Midbrain (tissue), 1 donor: Measurements from ENCODE around the gene POLR2H.

ENCODE experiments used
- DNase-seq: peaks from one replicate; lab custom pipeline; 2025; lab: John Stamatoyannopoulos, UW

The POLR2H gene

GRCh38 chr3:184371570-184372018, 10.1 kb downstream of the POLR2H start:
- DNase-seq = peak; percentile 84

- DNase-seq = no peak
These were observed 10.8 kb downstream of the POLR2H start for GRCh38 chr3:184372296-184372821.

- DNase-seq = no peak
These were observed 11.4 kb downstream of the POLR2H start for GRCh38 chr3:184372911-184373310.

- no peak for DNase-seq
These were observed 11.9 kb downstream of the POLR2H start for GRCh38 chr3:184373422-184373821.

GRCh38 chr3:184375747-184376461, 14.4 kb downstream of the POLR2H start:
- DNase-seq = no peak

GRCh38 chr3:184377374-184377773, 15.9 kb downstream of the POLR2H start:
- no peak for DNase-seq

GRCh38 chr3:184377882-184378445, 16.5 kb downstream of the POLR2H start, which contains the start of gene THPO:
THPO (minus strand) TSS chr3:184378207; CDS start chr3:184376259, 1,948 bp downstream.
- no peak for DNase-seq

GRCh38 chr3:184378651-184379357, 17.3 kb downstream of the POLR2H start:
- DNase-seq = no peak

- DNase-seq = no peak
These were observed 18.1 kb downstream of the POLR2H start, which contains the start of gene CHRD for GRCh38 chr3:184379358-184380184. CHRD (plus strand) TSS chr3:184380054; CDS start chr3:184380319, 265 bp downstream.

GRCh38 chr3:184380185-184380626, 18.7 kb downstream of the POLR2H start:
- peak; percentile 57 for DNase-seq

- no peak for DNase-seq
These were observed 19.2 kb downstream of the POLR2H start for GRCh38 chr3:184380627-184381260.

- DNase-seq = no peak
These were observed 20.0 kb downstream of the POLR2H start for GRCh38 chr3:184381261-184382224.

- no peak for DNase-seq
These were observed 21.0 kb downstream of the POLR2H start for GRCh38 chr3:184382326-184383032.

GRCh38 chr3:184383033-184383740, 21.7 kb downstream of the POLR2H start:
- DNase-seq = no peak

GRCh38 chr3:184384342-184384741, 22.8 kb downstream of the POLR2H start:
- DNase-seq = no peak

- no peak for DNase-seq
These were observed 23.4 kb downstream of the POLR2H start for GRCh38 chr3:184384856-184385422.

GRCh38 chr3:184386047-184386806, 24.7 kb downstream of the POLR2H start:
- no peak for DNase-seq
